Colonic mucosa (tissue), 4 donors: ENCODE data around the gene PRKAR1B. TPM values are rescaled to one million over a fixed set of nuclear protein-coding genes. Genes with fewer than 3 reads are reported as not detected.

Experiments
- DNase-seq: peaks from one replicate; pipeline ENCODE4 v3.0.0-alpha.2; 2020
- H3K27ac ChIP-seq: fragments of 200-600 bp; one replicate; pipeline ENCODE4 v1.8.0; 2021
- H3K27me3 ChIP-seq: fragments of 200-600 bp; one replicate; pipeline ENCODE4 v1.8.0; 2021
- H3K36me3 ChIP-seq: fragments of 200-600 bp; one replicate; pipeline ENCODE4 v1.8.0; 2021
- H3K4me1 ChIP-seq: fragments of 200-600 bp; one replicate; pipeline ENCODE4 v1.8.0; 2021; ENCODE audit warnings: mild to moderate bottlenecking
- H3K4me3 ChIP-seq: fragments of 200-600 bp; one replicate; pipeline ENCODE4 v1.8.0; 2021
- H3K9ac ChIP-seq, 2 donors: one replicate each; pipeline ENCODE4 v1.7.0; 2013; ENCODE audit warnings: control low read depth in 2 of 2, low read depth in 2 of 2, low read length in 2 of 2
- H3K9me3 ChIP-seq: fragments of 200-600 bp; one replicate; pipeline ENCODE4 v1.8.0; 2021
- CTCF ChIP-seq: fragments of 200-600 bp; IDR thresholded peaks from one replicate; pipeline ENCODE4 v1.8.0; 2022; ENCODE audit warnings: antibody characterized with exemption, mild to moderate bottlenecking
- intact Hi-C: fragments of 100-400 bp; cut with DNase I; formaldehyde crosslinking; loops from one replicate; pipeline ENCODE4 v1.14.1; 2022
- total RNA-seq, 2 donors: library from RNA; stranded (reverse); fragmentation: NEBNext Ultra II Directional in 1 of 2; extraction: Animal tissue kit (Norgen Biotek cat#: 25700) in 1 of 2; gene quantifications; one replicate each; pipeline ENCODE4 v1.2.1, GENCODE V29; 2021
- donor health status: healthy.
- donor health status: DM: no; HTN: no; CAD: no.
- donor health status: DM: no; HTN: no; CAD: no.

Gene PRKAR1B
- total RNA-seq, 2 donors from 2014 or later, result 19.2 to 32.8 TPM

GRCh38 chr7:601036-601594 is 126.0 kb downstream of the PRKAR1B start:
- Histone ChIP-seq H3K9ac (no peak overlapping the region), H3K36me3 (no peaks in the 10 kb centered on the region), H3K4me3 (no peak overlapping the region), H3K27ac (no peak overlapping the region), H3K27me3 (no peaks in the 10 kb centered on the region), H3K9me3 (no peaks in the 10 kb centered on the region), H3K4me1 (no peaks in the 10 kb centered on the region)
- intact Hi-C loops, result no loop called here
- no peak for TF ChIP-seq CTCF
- DNase-seq, result no peak

GRCh38 chr7:600149-601035 is 126.7 kb downstream of the PRKAR1B start:
- Histone ChIP-seq H3K4me3 (no peak overlapping the region), H3K4me1 (no peaks in the 10 kb centered on the region), H3K27ac (no peak overlapping the region), H3K27me3 (no peaks in the 10 kb centered on the region), H3K9me3 (no peaks in the 10 kb centered on the region), H3K36me3 (no peaks in the 10 kb centered on the region), H3K9ac (peak overlapping the region in 1 of 2 donors; percentile 24)
- TF ChIP-seq CTCF, result no peak
- intact Hi-C loops, result no loop called here
- DNase-seq, result no peak

- H3K27ac ChIP-seq, result no peak overlapping the region
- H3K36me3 ChIP-seq, result no peaks in the 10 kb centered on the region
- intact Hi-C loops, result no loop called here
- H3K4me1 ChIP-seq, result no peaks in the 10 kb centered on the region
- TF ChIP-seq CTCF, result no peak
- H3K4me3 ChIP-seq, result no peak overlapping the region
- H3K27me3 ChIP-seq, result no peaks in the 10 kb centered on the region
- H3K9ac ChIP-seq, result no peak overlapping the region
- H3K9me3 ChIP-seq, result no peaks in the 10 kb centered on the region
- no peak for DNase-seq
These were observed 128.2 kb downstream of the PRKAR1B start for GRCh38 chr7:598899-599298.

- DNase-seq, result no peak
These were observed 129.5 kb downstream of the PRKAR1B start for GRCh38 chr7:597348-598178.

More at GRCh38 chr7:597348-598178, 129.5 kb downstream of the PRKAR1B start:
- Histone ChIP-seq H3K27me3 (no peaks in the 10 kb centered on the region), H3K9me3 (no peaks in the 10 kb centered on the region), H3K9ac (no peak overlapping the region), H3K27ac (no peak overlapping the region), H3K4me3 (no peak overlapping the region), H3K4me1 (no peaks in the 10 kb centered on the region), H3K36me3 (no peaks in the 10 kb centered on the region)
- no peak for TF ChIP-seq CTCF
- intact Hi-C loops, result no loop called here
